CD14-positive monocyte (primary cell): ENCODE measurements around the gene PRR18. TPM values are rescaled to one million over a fixed set of nuclear protein-coding genes. Genes with fewer than 3 reads are reported as not detected.
A peak's percentile ranks its signal among the peaks of the same experiment; 100 is the strongest.

Source experiments
- DNase-seq, 3 donors: peaks; one replicate each; pipeline ENCODE4 v3.0.0-alpha.2; 2011 to 2022
- H2AFZ ChIP-seq: 2 replicates; pipeline ENCODE4 v1.6.0; 2012; ENCODE audit warnings: mild to moderate bottlenecking, low read depth, low read length, inconsistent platforms; ENCODE audit not compliant: insufficient read depth, poor library complexity, severe bottlenecking
- H3K27ac ChIP-seq, 2 donors: 1 replicate in 1 of 2; 2 replicates in 1 of 2; pipeline ENCODE4 v1.5.1; 2012 to 2013; ENCODE audit warnings: low read length in 2 of 2, control low read depth in 1 of 2, inconsistent platforms in 1 of 2, low read depth in 1 of 2, mild to moderate bottlenecking in 1 of 2
- H3K27me3 ChIP-seq, 2 donors: one replicate each; pipeline versions ENCODE4 v1.6.0 to v1.6.1; 2011 to 2013; ENCODE audit warnings: low read length in 2 of 2; ENCODE audit not compliant: control insufficient read depth in 2 of 2, insufficient read depth in 2 of 2
- H3K36me3 ChIP-seq, 2 donors: replicated peaks in 1 of 2; 1 replicate in 1 of 2; 2 replicates in 1 of 2; pipeline versions ENCODE4 v1.5.1 to v1.6.1; 2012 to 2013; ENCODE audit warnings: low read length in 2 of 2, control low read depth in 1 of 2, inconsistent platforms in 1 of 2, mild to moderate bottlenecking in 1 of 2; ENCODE audit not compliant: insufficient read depth in 2 of 2, control insufficient read depth in 1 of 2
- H3K4me1 ChIP-seq, 2 donors: 1 replicate in 1 of 2; 2 replicates in 1 of 2; pipeline versions ENCODE4 v1.5.1 to v1.6.1; 2012 to 2013; ENCODE audit warnings: low read length in 2 of 2, control low read depth in 1 of 2, inconsistent platforms in 1 of 2, mild to moderate bottlenecking in 1 of 2, moderate library complexity in 1 of 2; ENCODE audit not compliant: insufficient read depth in 2 of 2, control insufficient read depth in 1 of 2
- H3K4me2 ChIP-seq: replicated peaks from 2 replicates; pipeline ENCODE3; 2012; ENCODE audit warnings: low read length, moderate library complexity, mild to moderate bottlenecking; ENCODE audit not compliant: poor library complexity, severe bottlenecking; ENCODE audit errors: extremely low read depth
- H3K4me3 ChIP-seq, 3 experiments: fragments of 200-600 bp in 1 of 3; sonication (generic) in 1 of 3; replicated peaks in 1 of 3; 1 replicate in 2 of 3; 2 replicates in 1 of 3; pipeline ENCODE4 v1.5.1; 2011 to 2013; ENCODE audit warnings: low read length in 3 of 3, mild to moderate bottlenecking in 3 of 3, control low read depth in 2 of 3, low read depth in 2 of 3, inconsistent platforms in 1 of 3, moderate library complexity in 1 of 3
- H3K79me2 ChIP-seq: 2 replicates; pipeline ENCODE4 v1.6.0; 2012; ENCODE audit warnings: mild to moderate bottlenecking, control low read depth, inconsistent platforms, low read length, moderate library complexity; ENCODE audit not compliant: insufficient read depth
- H3K9ac ChIP-seq: 2 replicates; pipeline ENCODE4 v1.6.0; 2017; ENCODE audit warnings: low read length, mild to moderate bottlenecking; ENCODE audit not compliant: insufficient read depth, poor library complexity, severe bottlenecking
- H3K9me3 ChIP-seq, 2 donors: replicated peaks in 1 of 2; 1 replicate in 1 of 2; 2 replicates in 1 of 2; pipeline versions ENCODE4 v1.5.1 to v1.6.1; 2012 to 2013; ENCODE audit warnings: low read length in 2 of 2, control low read depth in 1 of 2; ENCODE audit not compliant: control insufficient read depth in 1 of 2, insufficient read depth in 1 of 2
- H4K20me1 ChIP-seq: 2 replicates; pipeline ENCODE4 v1.6.0; 2012; ENCODE audit warnings: mild to moderate bottlenecking, low read length, control low read depth, moderate library complexity; ENCODE audit not compliant: insufficient read depth
- H3K27ac Mint-ChIP-seq, 7 donors: one replicate each; pipeline ENCODE4 v1.8.0; 2020; ENCODE audit warnings: mild to moderate bottlenecking in 7 of 7, mixed read lengths in 7 of 7, moderate library complexity in 6 of 7, inconsistent platforms in 2 of 7
- H3K27me3 Mint-ChIP-seq, 3 donors: one replicate each; pipeline ENCODE4 v1.8.0; 2021 to 2022; ENCODE audit warnings: low read depth in 3 of 3, mild to moderate bottlenecking in 3 of 3, mixed read lengths in 3 of 3, moderate library complexity in 3 of 3, inconsistent platforms in 1 of 3
- H3K36me3 Mint-ChIP-seq, 2 donors: one replicate each; pipeline ENCODE4 v1.8.0; 2020; ENCODE audit warnings: mixed read lengths in 2 of 2, inconsistent platforms in 1 of 2, mild to moderate bottlenecking in 1 of 2
- H3K4me1 Mint-ChIP-seq: one replicate; pipeline ENCODE4 v1.8.0; 2020; ENCODE audit warnings: mild to moderate bottlenecking, mixed read lengths
- H3K4me3 Mint-ChIP-seq, 2 donors: one replicate each; pipeline ENCODE4 v1.8.0; 2020; ENCODE audit warnings: mild to moderate bottlenecking in 2 of 2, mixed read lengths in 2 of 2, moderate library complexity in 1 of 2
- H3K9me3 Mint-ChIP-seq, 7 donors: one replicate each; pipeline ENCODE4 v1.8.0; 2020 to 2022; ENCODE audit warnings: mixed read lengths in 7 of 7, mild to moderate bottlenecking in 6 of 7, moderate library complexity in 6 of 7, inconsistent platforms in 2 of 7
- WGBS: methylation state at CpG from one replicate; pipeline ENCODE4 v1.1.5; 2013; ENCODE audit warnings: missing lambda C conversion rate; ENCODE audit not compliant: insufficient coverage; 5-methylcytosine and 5-hydroxymethylcytosine counted together
- intact Hi-C, 2 donors: fragments of 100-400 bp; cut with micrococcal nuclease; formaldehyde crosslinking; loops; one replicate each; pipeline versions ENCODE4 v1.15.0 to v1.15.1; 2023
- polyA plus RNA-seq, 3 donors: library from polyadenylated mRNA; depleted of rRNA in 1 of 3; unstranded in 2 of 3; stranded (reverse) in 1 of 3; fragments of 300-500 nt in 2 of 3; fragments of >200 nt in 1 of 3; fragmentation: Illumina TruSeq in 2 of 3; gene quantifications; 1 replicate in 2 of 3; 2 replicates in 1 of 3; pipeline ENCODE4 v1.2.3, GENCODE V29; 2012 to 2021
- TF ChIP-seq, protein P1 (sequence below): fragments of 200-600 bp; IDR thresholded peaks from one replicate; pipeline ENCODE4 v1.8.0; 2022; ENCODE audit warnings: antibody characterized with exemption, mild to moderate bottlenecking

PRR18 gene
- polyA plus RNA-seq, 3 donors: not detected

DNA sequence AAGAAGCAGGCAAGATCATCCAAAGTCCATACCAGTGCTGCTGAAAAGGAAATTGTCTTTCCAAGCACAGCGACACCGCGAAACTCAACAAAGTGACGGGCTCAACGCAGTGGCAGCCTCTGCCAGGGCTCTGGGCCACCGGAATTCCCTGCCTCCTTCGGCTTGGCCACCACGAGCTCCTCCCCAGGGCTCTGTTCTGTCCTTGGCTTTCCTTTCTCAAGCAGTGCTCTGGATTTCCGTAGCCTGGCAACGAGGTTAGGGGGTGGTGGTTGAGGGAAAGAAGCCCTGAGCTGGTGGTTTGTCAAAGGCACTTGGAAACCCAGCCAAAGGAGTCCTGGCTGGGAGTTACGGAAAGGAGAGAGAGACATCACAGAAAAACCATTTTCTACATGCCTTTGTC is 31.2 kb downstream of the PRR18 start:
- H3K9ac ChIP-seq: no peak overlapping the region
- H3K4me2 ChIP-seq: no peak overlapping the region
- Mint-ChIP-seq H3K27me3 (peaks cover 3 to 9% (median 7%) of the 10 kb centered on the region in 3 donors), H3K4me1 (peaks cover 9% of the 10 kb centered on the region), H3K4me3 (peak overlapping the region in 1 of 2 donors; percentile 31), H3K27ac (peak overlapping the region in 3 of 7 donors; percentile 6 to 64 (median 26)), H3K36me3 (no peaks in the 10 kb centered on the region), H3K9me3 (no peaks in the 10 kb centered on the region)
- peaks cover 0 to 10% of the 10 kb centered on the region in 2 donors for H3K4me1 ChIP-seq
- no peaks in the 10 kb centered on the region for H3K9me3 ChIP-seq
- H2AFZ ChIP-seq: peak overlapping the region; percentile 54
- intact Hi-C loops: loop anchor here (1.0 to 2.0 kb wide), 2 partner anchors 124 kb away; no protein-coding TSS in a partner anchor
- H3K27me3 ChIP-seq: no peaks in the 10 kb centered on the region
- no peaks in the 10 kb centered on the region for H3K36me3 ChIP-seq
- H4K20me1 ChIP-seq: no peaks in the 10 kb centered on the region
- no peaks in the 10 kb centered on the region for H3K79me2 ChIP-seq
- TF ChIP-seq, protein P1, sequence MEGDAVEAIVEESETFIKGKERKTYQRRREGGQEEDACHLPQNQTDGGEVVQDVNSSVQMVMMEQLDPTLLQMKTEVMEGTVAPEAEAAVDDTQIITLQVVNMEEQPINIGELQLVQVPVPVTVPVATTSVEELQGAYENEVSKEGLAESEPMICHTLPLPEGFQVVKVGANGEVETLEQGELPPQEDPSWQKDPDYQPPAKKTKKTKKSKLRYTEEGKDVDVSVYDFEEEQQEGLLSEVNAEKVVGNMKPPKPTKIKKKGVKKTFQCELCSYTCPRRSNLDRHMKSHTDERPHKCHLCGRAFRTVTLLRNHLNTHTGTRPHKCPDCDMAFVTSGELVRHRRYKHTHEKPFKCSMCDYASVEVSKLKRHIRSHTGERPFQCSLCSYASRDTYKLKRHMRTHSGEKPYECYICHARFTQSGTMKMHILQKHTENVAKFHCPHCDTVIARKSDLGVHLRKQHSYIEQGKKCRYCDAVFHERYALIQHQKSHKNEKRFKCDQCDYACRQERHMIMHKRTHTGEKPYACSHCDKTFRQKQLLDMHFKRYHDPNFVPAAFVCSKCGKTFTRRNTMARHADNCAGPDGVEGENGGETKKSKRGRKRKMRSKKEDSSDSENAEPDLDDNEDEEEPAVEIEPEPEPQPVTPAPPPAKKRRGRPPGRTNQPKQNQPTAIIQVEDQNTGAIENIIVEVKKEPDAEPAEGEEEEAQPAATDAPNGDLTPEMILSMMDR: no peak
- 89% methylated on average over 8 of the region's 11 CpGs for WGBS
- no peak overlapping the region for H3K4me3 ChIP-seq
- H3K27ac ChIP-seq: no peak overlapping the region
- no peak for DNase-seq

DNA sequence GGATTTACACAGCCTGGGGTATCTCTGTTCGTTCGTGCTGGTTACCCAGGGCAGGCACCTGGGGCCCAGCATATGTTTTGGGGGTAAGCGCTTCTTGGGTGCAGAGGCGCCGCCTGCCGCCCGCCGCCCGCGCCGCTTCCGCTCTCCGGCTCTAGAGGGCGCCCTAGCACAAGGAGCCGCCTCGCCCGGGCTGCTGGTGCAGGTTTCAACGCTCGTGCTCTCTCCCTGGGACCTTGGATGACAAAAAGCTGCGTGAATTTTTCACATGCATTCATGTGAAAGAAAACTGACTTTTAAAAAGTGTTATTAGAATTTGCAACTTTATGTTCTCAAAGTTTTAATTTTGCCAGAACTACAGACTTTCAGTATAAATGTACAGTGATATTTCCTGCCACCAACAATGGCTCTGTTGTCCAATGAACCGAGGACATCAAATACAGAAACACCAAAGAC is 32.5 kb downstream of the PRR18 start:
- Histone ChIP-seq H3K27ac (no peak overlapping the region), H3K4me2 (no peak overlapping the region), H3K79me2 (no peaks in the 10 kb centered on the region), H3K9ac (no peak overlapping the region), H2AFZ (peak overlapping the region; percentile 11), H3K9me3 (no peaks in the 10 kb centered on the region), H4K20me1 (no peaks in the 10 kb centered on the region), H3K27me3 (no peaks in the 10 kb centered on the region), H3K4me3 (no peak overlapping the region), H3K4me1 (peaks cover 0 to 10% of the 10 kb centered on the region in 2 donors), H3K36me3 (no peaks in the 10 kb centered on the region)
- Mint-ChIP-seq H3K4me3 (peak overlapping the region in 1 of 2 donors; percentile 64), H3K4me1 (peaks cover 9% of the 10 kb centered on the region), H3K9me3 (no peaks in the 10 kb centered on the region), H3K27me3 (peaks cover 3 to 7% (median 5%) of the 10 kb centered on the region in 3 donors), H3K27ac (peak overlapping the region in 1 of 7 donors; percentile 41), H3K36me3 (no peaks in the 10 kb centered on the region)
- TF ChIP-seq, protein P1: peak; percentile 100
- DNase-seq: peak; percentile 55 to 69 (median 69)
- WGBS: 3% methylated on average over 20 of the region's 21 CpGs
- intact Hi-C loops: loop anchor here (2.0 kb wide), 2 partner anchors 39 to 125 kb away; no protein-coding TSS in a partner anchor
